ENCODE data around the gene MED16.

DNA sequence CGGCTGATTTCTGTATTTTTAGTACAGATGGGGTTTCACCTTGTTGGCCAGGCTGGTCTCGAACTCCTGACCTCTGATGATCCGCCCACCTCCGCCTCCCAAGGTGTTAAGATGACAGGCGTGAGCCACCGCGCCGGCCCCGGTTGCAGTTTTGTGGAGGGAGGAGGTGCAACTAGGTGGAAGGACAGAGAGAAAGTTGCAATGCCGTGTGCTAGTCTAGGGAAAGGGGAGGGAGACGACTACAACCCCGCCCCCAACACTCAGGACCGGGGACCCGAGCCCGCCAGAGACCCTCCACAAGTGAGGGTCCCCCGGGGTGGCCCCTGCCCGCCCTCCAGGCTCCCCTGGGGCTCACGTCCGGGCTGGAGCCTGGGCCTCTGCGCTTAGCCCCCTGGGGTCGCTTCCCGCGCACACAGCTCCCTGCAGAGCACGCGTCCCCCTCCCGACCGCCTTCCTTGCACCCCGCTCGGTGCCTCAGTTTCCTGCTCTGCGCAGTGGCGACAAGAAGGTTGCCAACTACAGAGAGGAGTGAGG, 31.6 kb upstream of the MED16 start:
- TF ChIP-seq POLR2AphosphoS5 (IDR thresholded peaks at IDR 0.05; ENCODE audit: borderline replicate concordance, low read depth, low read length), result no peak
- no peak for TF ChIP-seq EZH2 (IDR thresholded peaks at IDR 0.05)
